ENCODE data around the gene CAV2.

The CAV2 gene

GRCh38 chr7:116534790-116535189 is 35.3 kb downstream of the CAV2 start:
- Histone ChIP-seq H3K9me3 (ENCODE audit: low read length) (no peaks in the 10 kb centered on the region), H3K4me1 (ENCODE audit: insufficient read depth, low read length, severe bottlenecking) (no peaks in the 10 kb centered on the region), H3K9ac (ENCODE audit: low read length) (no peak overlapping the region), H3K4me3 (ENCODE audit: low read depth, low read length, poor library complexity, severe bottlenecking) (no peak overlapping the region), H4K20me1 (ENCODE audit: insufficient read depth, low read length) (no peaks in the 10 kb centered on the region), H3K27ac (ENCODE audit: low read depth, low read length, poor library complexity, severe bottlenecking) (no peak overlapping the region), H3K9me2 (ENCODE audit: low read depth, low read length) (no peaks in the 10 kb centered on the region), H3F3A (ENCODE audit: insufficient read depth, low read length) (no peaks in the 10 kb centered on the region), H3K4me2 (ENCODE audit: low read length) (no peak overlapping the region), H3K36me3 (ENCODE audit: insufficient read depth, low read length) (no peaks in the 10 kb centered on the region), H2AFZ (ENCODE audit: low read length) (no peak overlapping the region), H3K79me2 (ENCODE audit: insufficient read depth, low read length) (no peaks in the 10 kb centered on the region), H3K27me3 (ENCODE audit: insufficient read depth, low read length) (no peaks in the 10 kb centered on the region)
- no peak for TF ChIP-seq CTCF (IDR thresholded peaks at IDR 0.05; ENCODE audit: low read length)
- TF ChIP-seq EZH2 (IDR thresholded peaks at IDR 0.05; ENCODE audit: borderline replicate concordance, low read length): no peak

DNA sequence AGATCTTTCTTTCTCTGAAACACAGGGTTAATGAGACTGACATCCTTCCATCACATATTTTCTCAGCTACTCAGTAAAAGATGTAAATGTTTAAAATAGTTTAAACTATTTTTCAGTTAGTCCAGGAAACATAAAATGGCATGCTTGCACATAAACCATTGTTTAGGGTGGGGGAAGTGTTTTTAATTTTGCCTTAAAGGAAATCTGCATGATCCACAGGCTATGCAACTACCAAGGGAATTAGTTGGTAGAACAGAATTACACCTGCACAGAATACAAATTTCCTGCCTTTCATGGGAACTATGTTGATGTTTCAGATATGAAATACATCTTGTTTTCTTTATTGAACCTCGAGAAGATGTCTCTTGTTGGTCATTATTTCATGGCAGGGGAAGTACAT is 35.9 kb downstream of the CAV2 start:
- Histone ChIP-seq H3K4me2 (ENCODE audit: low read length) (no peak overlapping the region), H3K27me3 (ENCODE audit: insufficient read depth, low read length) (no peaks in the 10 kb centered on the region), H3K9me3 (ENCODE audit: low read length) (no peaks in the 10 kb centered on the region), H3K79me2 (ENCODE audit: insufficient read depth, low read length) (no peaks in the 10 kb centered on the region), H3K9ac (ENCODE audit: low read length) (no peak overlapping the region), H3K27ac (ENCODE audit: low read depth, low read length, poor library complexity, severe bottlenecking) (no peak overlapping the region), H3K9me2 (ENCODE audit: low read depth, low read length) (no peaks in the 10 kb centered on the region), H3K36me3 (ENCODE audit: insufficient read depth, low read length) (no peaks in the 10 kb centered on the region), H3F3A (ENCODE audit: insufficient read depth, low read length) (no peaks in the 10 kb centered on the region), H2AFZ (ENCODE audit: low read length) (no peak overlapping the region), H4K20me1 (ENCODE audit: insufficient read depth, low read length) (no peaks in the 10 kb centered on the region), H3K4me3 (ENCODE audit: low read depth, low read length, poor library complexity, severe bottlenecking) (no peak overlapping the region), H3K4me1 (ENCODE audit: insufficient read depth, low read length, severe bottlenecking) (no peaks in the 10 kb centered on the region)
- TF ChIP-seq CTCF (IDR thresholded peaks at IDR 0.05; ENCODE audit: low read length): no peak
- TF ChIP-seq EZH2 (IDR thresholded peaks at IDR 0.05; ENCODE audit: borderline replicate concordance, low read length): no peak

- Histone ChIP-seq H2AFZ (ENCODE audit: low read length) (no peak overlapping the region), H3K9ac (ENCODE audit: low read length) (no peak overlapping the region), H3K27ac (ENCODE audit: low read depth, low read length, poor library complexity, severe bottlenecking) (no peak overlapping the region), H3K9me2 (ENCODE audit: low read depth, low read length) (no peaks in the 10 kb centered on the region), H3F3A (ENCODE audit: insufficient read depth, low read length) (no peaks in the 10 kb centered on the region), H3K36me3 (ENCODE audit: insufficient read depth, low read length) (no peaks in the 10 kb centered on the region), H3K79me2 (ENCODE audit: insufficient read depth, low read length) (no peaks in the 10 kb centered on the region), H3K4me1 (ENCODE audit: insufficient read depth, low read length, severe bottlenecking) (no peaks in the 10 kb centered on the region), H3K9me3 (ENCODE audit: low read length) (no peaks in the 10 kb centered on the region), H4K20me1 (ENCODE audit: insufficient read depth, low read length) (no peaks in the 10 kb centered on the region), H3K4me3 (ENCODE audit: low read depth, low read length, poor library complexity, severe bottlenecking) (no peak overlapping the region), H3K27me3 (ENCODE audit: insufficient read depth, low read length) (no peaks in the 10 kb centered on the region), H3K4me2 (ENCODE audit: low read length) (no peak overlapping the region)
- no peak for TF ChIP-seq EZH2 (IDR thresholded peaks at IDR 0.05; ENCODE audit: borderline replicate concordance, low read length)
- TF ChIP-seq CTCF (IDR thresholded peaks at IDR 0.05; ENCODE audit: low read length): no peak
Observed at GRCh38 chr7:116538138-116538537, 38.6 kb downstream of the CAV2 start.
